K562 (cell line): ENCODE results near the gene NPIPB2. TPM values are rescaled to one million over a fixed set of nuclear protein-coding genes. Genes with fewer than 3 reads are reported as not detected.

Experiments used
- ATAC-seq: fragments of 200-7000 bp; cut with Tn5 transposase; 3 replicates; pipeline ENCODE4 v1.9.1; 2020; ENCODE audit warnings: moderate library complexity
- BruUV-seq: library from RNA; stranded (reverse); fragments of 400-500 nt; replicated peaks from 2 replicates; lab custom pipeline; 2021; lab: Mats Ljungman, UMichigan
- CTCF ChIA-PET: fragments of 300-600 bp; formaldehyde crosslinking; extraction: SDS; loops from one replicate; lab custom pipeline; 2021; ENCODE audit warnings: low intra/inter-chr PET ratio; lab: Yijun Ruan, JAX
- POLR2A ChIA-PET: fragments of 300-600, 350-650 bp; sonication (Branson Sonifier 250); formaldehyde crosslinking; extraction: SDS; loops from one replicate; lab custom pipeline; 2021; ENCODE audit warnings: antibody characterized with exemption, inconsistent platforms; lab: Yijun Ruan, JAX
- DNase-seq, 4 experiments: peaks; one replicate each; pipeline versions ENCODE4 v3.0.0 to v3.0.0-alpha.2; 2011 to 2018; ENCODE audit warnings: low spot score in 3 of 4, mixed read lengths in 3 of 4; ENCODE audit errors: extremely low read depth in 1 of 4
- FAIRE-seq: peaks from 2 replicates; lab custom pipeline; 2011; peaks lifted over from hg19 to GRCh38; lab: Jason Lieb, UNC
- H2AFZ ChIP-seq: 2 replicates; pipeline ENCODE4 v1.6.0; 2011; ENCODE audit warnings: low read depth, low read length, control low read depth, inconsistent platforms
- H3K27ac ChIP-seq: fragments of 200-600 bp; 3 replicates; pipeline ENCODE4 v1.8.0; 2011; ENCODE audit warnings: low read depth, mild to moderate bottlenecking, control low read depth, inconsistent platforms, low read length, moderate library complexity, mixed read lengths; ENCODE audit errors: extremely low read depth
- H3K27me3 ChIP-seq, 2 experiments: fragments of 300-600 bp in 1 of 2; 2 replicates in 1 of 2; 3 replicates in 1 of 2; pipeline versions ENCODE4 v1.6.0 to v1.8.0; 2011; ENCODE audit warnings: inconsistent platforms in 2 of 2, low read length in 2 of 2, mild to moderate bottlenecking in 1 of 2, mixed read lengths in 1 of 2, moderate library complexity in 1 of 2; ENCODE audit not compliant: control insufficient read depth in 2 of 2, insufficient read depth in 2 of 2
- H3K36me3 ChIP-seq: fragments of 300-600 bp; 3 replicates; pipeline ENCODE4 v1.8.0; 2011; ENCODE audit warnings: mild to moderate bottlenecking, low read length, inconsistent platforms; ENCODE audit not compliant: control insufficient read depth, insufficient read depth
- H3K4me1 ChIP-seq, 2 experiments: fragments of 200-600 bp in 1 of 2; replicated peaks in 1 of 2; 2 replicates in 1 of 2; 3 replicates in 1 of 2; pipeline versions ENCODE4 v1.5.1 to v1.8.0; 2011; ENCODE audit warnings: inconsistent platforms in 2 of 2, low read length in 2 of 2, mild to moderate bottlenecking in 1 of 2, mixed read lengths in 1 of 2, moderate library complexity in 1 of 2; ENCODE audit not compliant: control insufficient read depth in 2 of 2, insufficient read depth in 2 of 2
- H3K4me2 ChIP-seq: 2 replicates; pipeline ENCODE4 v1.6.1; 2011; ENCODE audit warnings: low read length, control low read depth, inconsistent platforms, mixed read lengths; ENCODE audit not compliant: insufficient read depth
- H3K4me3 ChIP-seq: fragments of 200-600 bp; sonication (generic), shearing (Covaris generic); 2 replicates; pipeline ENCODE4 v1.5.1; 2016; ENCODE audit warnings: control low read depth, inconsistent platforms
- H3K79me2 ChIP-seq: fragments of 200-600 bp; 3 replicates; pipeline ENCODE4 v1.8.0; 2011; ENCODE audit warnings: low read length, inconsistent platforms; ENCODE audit not compliant: control insufficient read depth, insufficient read depth
- H3K9ac ChIP-seq, 2 experiments: 2 replicates each; pipeline versions ENCODE4 v1.6.0 to v1.6.1; 2011; ENCODE audit warnings: low read depth in 2 of 2, low read length in 2 of 2, control low read depth in 1 of 2, inconsistent platforms in 1 of 2, mild to moderate bottlenecking in 1 of 2, mixed read lengths in 1 of 2; ENCODE audit not compliant: insufficient read depth in 1 of 2
- H3K9me1 ChIP-seq: one replicate; pipeline ENCODE4 v1.6.0; 2011; ENCODE audit warnings: inconsistent platforms, mild to moderate bottlenecking, low read length, moderate library complexity; ENCODE audit not compliant: control insufficient read depth, insufficient read depth
- H3K9me3 ChIP-seq: replicated peaks from 2 replicates; pipeline ENCODE4 v1.5.1; 2011; ENCODE audit warnings: low read depth, low read length, inconsistent platforms; ENCODE audit not compliant: control insufficient read depth, insufficient read depth
- H4K20me1 ChIP-seq: replicated peaks from 2 replicates; pipeline ENCODE4 v1.6.1; 2011; ENCODE audit warnings: low read length, inconsistent platforms, mixed read lengths; ENCODE audit not compliant: control insufficient read depth, insufficient read depth
- FIP1L1 ChIP-seq: fragments of 200-400 bp; formaldehyde crosslinking; IDR thresholded peaks from 2 replicates; pipeline ENCODE4 v1.6.1; 2018; ENCODE audit warnings: mild to moderate bottlenecking, low read depth, low read length; ENCODE audit not compliant: poor library complexity, severe bottlenecking
- HNRNPL ChIP-seq: fragments of 200-400 bp; formaldehyde crosslinking; IDR thresholded peaks from 2 replicates; pipeline ENCODE4 v1.6.1; 2017; ENCODE audit warnings: low read depth, mild to moderate bottlenecking, low read length
- MTA1 ChIP-seq: fragments of 450-650 bp; IDR thresholded peaks from 2 replicates; pipeline ENCODE4 v1.6.1; 2017; ENCODE audit warnings: borderline replicate concordance
- PKNOX1 ChIP-seq: fragments of 450-650 bp; IDR thresholded peaks from 2 replicates; pipeline ENCODE4 v1.6.1; 2016
- RAD21 ChIP-seq, 2 experiments: fragments of 250-450 bp in 1 of 2; fragments of 450-650 bp in 1 of 2; sonication (Bioruptor Pico) in 1 of 2; formaldehyde crosslinking in 1 of 2; IDR thresholded peaks in 1 of 2; conservative IDR thresholded peaks in 1 of 2; 2 replicates each; pipeline versions ENCODE4 v1.4.0 to v1.8.0; 2020 to 2022; ENCODE audit warnings: mild to moderate bottlenecking in 2 of 2, moderate library complexity in 1 of 2
- RCOR1 ChIP-seq, 2 experiments: IDR thresholded peaks; 2 replicates each; pipeline ENCODE4 v1.6.1; 2012; ENCODE audit warnings: low read depth in 2 of 2, low read length in 2 of 2, borderline replicate concordance in 1 of 2, improper control_type of control experiment in 1 of 2
- REST ChIP-seq, 2 experiments: fragments of 450-650 bp; formaldehyde crosslinking in 1 of 2; IDR thresholded peaks; 2 replicates each; pipeline versions ENCODE4 v1.4.0 to v1.6.1; 2014 to 2020; ENCODE audit warnings: mild to moderate bottlenecking in 2 of 2, borderline replicate concordance in 1 of 2, low read depth in 1 of 2
- SMC3 ChIP-seq: conservative IDR thresholded peaks from 2 replicates; pipeline ENCODE4 v1.6.1; 2011; ENCODE audit warnings: low read depth, low read length, improper control_type of control experiment; ENCODE audit not compliant: insufficient read depth
- STAG1 ChIP-seq: sonication (generic); formaldehyde crosslinking; IDR thresholded peaks from 2 replicates; pipeline ENCODE4 v1.5.0; 2020; ENCODE audit warnings: missing genetic modification reagents, borderline replicate concordance
- WGBS: fragments of 100-300 bp; shearing (Covaris generic); methylation state at CpG from one replicate; pipeline ENCODE4 v1.1.6; 2016; ENCODE audit warnings: low coverage, mixed read lengths; ENCODE audit not compliant: insufficient coverage; ENCODE audit errors: missing lambda C conversion rate; 5-methylcytosine and 5-hydroxymethylcytosine counted together
- in situ Hi-C: fragments of 300-500 bp; cut with MboI; formaldehyde crosslinking; loops from 4 replicates; pipeline ENCODE4 v1.15.0; 2018; ENCODE audit warnings: inconsistent platforms, mixed read lengths
- intact Hi-C: fragments of 100-400 bp; cut with micrococcal nuclease; formaldehyde crosslinking; loops from 2 replicates; pipeline ENCODE4 v1.14.2; 2022
- polyA plus RNA-seq, 8 experiments: library from polyadenylated mRNA; depleted of rRNA in 4 of 8; stranded (reverse) in 5 of 8; unstranded in 3 of 8; fragments of >200 nt; fragmentation: Nextera tagmentation in 2 of 8; fragmentation: Illumina TruSeq in 1 of 8; extraction: Ambion mirVana in 2 of 8; extraction: Trizol in 1 of 8; gene quantifications; 2 replicates each; pipeline versions ENCODE4 v1.2.1 to v1.2.3, GENCODE V29; 2011 to 2014; ENCODE audit warnings: inconsistent platforms in 1 of 8, missing spikeins in 1 of 8
- total RNA-seq, 7 experiments: library from RNA; depleted of rRNA in 6 of 7; stranded (reverse); fragments of >200 nt in 6 of 7; fragmentation: Illumina TruSeq in 2 of 7; extraction: Trizol in 2 of 7; gene quantifications; 2 replicates each; pipeline versions ENCODE4 v1.2.1 to v1.2.3, GENCODE V29; 2011 to 2021; ENCODE audit warnings: low replicate concordance in 1 of 7
- TF ChIP-seq, protein P1 (sequence below): fragments of 450-650 bp; formaldehyde crosslinking; IDR thresholded peaks from 2 replicates; pipeline ENCODE4 v1.4.0; 2020; ENCODE audit warnings: mild to moderate bottlenecking, moderate library complexity

Gene NPIPB2
- total and polyA plus RNA-seq, 9 of the 15 experiments (the other 6 are each of a cell fraction or from before 2014, with no cell fraction given) = 0.21 to 2.9 (median 1.6) TPM; not detected in 1

GRCh38 chr16:11949527-11949926 is 7.7 kb upstream of the NPIPB2 start:
- no peak overlapping the region for H3K27ac ChIP-seq
- DNase-seq = peak; percentile 44 to 74 (median 52)
- WGBS = 8% methylated on average over 4 of the region's 4 CpGs
- no peak overlapping the region for H3K4me2 ChIP-seq
- H3K9ac ChIP-seq = no peak overlapping the region
- peaks cover 4 to 8% of the 10 kb centered on the region in 2 experiments; a peak in 3 of 5 replicates for H3K27me3 ChIP-seq
- ChIA-PET POLR2A (interaction anchor here (0.6 to 1.3 kb wide), 4 partner anchors 8 to 146 kb away, joined by 3 to 6 read pairs (median 4); no protein-coding TSS in a partner anchor), CTCF (interaction anchor here (0.7 to 2.1 kb wide), 4 partner anchors 28 to 146 kb away, joined by 3 to 34 read pairs (median 4); partner anchors contain the start of gene SNX29)
- H3K4me3 ChIP-seq = no peak overlapping the region
- no peaks in the 10 kb centered on the region for H4K20me1 ChIP-seq
- H3K9me3 ChIP-seq = no peaks in the 10 kb centered on the region
- in situ Hi-C loops = no loop called here
- H3K79me2 ChIP-seq = no peaks in the 10 kb centered on the region
- H3K36me3 ChIP-seq = no peaks in the 10 kb centered on the region
- H3K9me1 ChIP-seq = no peaks in the 10 kb centered on the region
- H3K4me1 ChIP-seq = no peaks in the 10 kb centered on the region; a peak in 3 of 5 replicates
- no peak overlapping the region for H2AFZ ChIP-seq
- no TSS peak for BruUV-seq
- intact Hi-C loops = loop anchor here (1.0 kb wide), 1 partner anchor 119 kb away; no protein-coding TSS in a partner anchor
- peak; percentile 87 for FAIRE-seq
- peak; percentile 96 for ATAC-seq
- peak in 1 of 2 experiments; percentile 20; a peak in 1 of 4 replicates for TF ChIP-seq RCOR1 (IDR thresholded peaks at IDR 0.05; ENCODE audit: borderline replicate concordance in 1 of 2, low read depth in 2 of 2, low read length in 2 of 2)
- TF ChIP-seq SMC3 = peak; percentile 77
- TF ChIP-seq, protein P1, sequence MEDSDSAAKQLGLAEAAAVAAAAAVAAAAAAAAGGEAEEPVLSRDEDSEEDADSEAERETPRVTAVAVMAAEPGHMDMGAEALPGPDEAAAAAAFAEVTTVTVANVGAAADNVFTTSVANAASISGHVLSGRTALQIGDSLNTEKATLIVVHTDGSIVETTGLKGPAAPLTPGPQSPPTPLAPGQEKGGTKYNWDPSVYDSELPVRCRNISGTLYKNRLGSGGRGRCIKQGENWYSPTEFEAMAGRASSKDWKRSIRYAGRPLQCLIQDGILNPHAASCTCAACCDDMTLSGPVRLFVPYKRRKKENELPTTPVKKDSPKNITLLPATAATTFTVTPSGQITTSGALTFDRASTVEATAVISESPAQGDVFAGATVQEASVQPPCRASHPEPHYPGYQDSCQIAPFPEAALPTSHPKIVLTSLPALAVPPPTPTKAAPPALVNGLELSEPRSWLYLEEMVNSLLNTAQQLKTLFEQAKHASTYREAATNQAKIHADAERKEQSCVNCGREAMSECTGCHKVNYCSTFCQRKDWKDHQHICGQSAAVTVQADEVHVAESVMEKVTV (CRISPR knock-in tag) = peak; percentile 46; the same call in 1 of the 2 replicates
- TF ChIP-seq MTA1 = no peak
- no peak for TF ChIP-seq HNRNPL
- no peak for TF ChIP-seq FIP1L1
- TF ChIP-seq RAD21 (CRISPR knock-in tag; conservative IDR thresholded peaks at IDR 0.05 in 1 of 2, IDR thresholded peaks at IDR 0.05 in 1 of 2) = peak; percentile 89 to 93
- peak; percentile 72 for TF ChIP-seq PKNOX1
- peak; percentile 88 for TF ChIP-seq REST (IDR thresholded peaks at IDR 0.05; ENCODE audit: borderline replicate concordance)
- no peak for TF ChIP-seq REST (CRISPR knock-in tag; IDR thresholded peaks at IDR 0.05; ENCODE audit: low read depth)
- TF ChIP-seq STAG1 (CRISPR knock-in tag) = peak; percentile 28; the same call in 1 of the 2 replicates
